Stomach (tissue), 9 donors: ENCODE measurements around the gene GOLGA6L2. TPM values are rescaled to one million over a fixed set of nuclear protein-coding genes. Genes with fewer than 3 reads are reported as not detected.
A peak's percentile ranks its signal among the peaks of the same experiment; 100 is the strongest.

ENCODE experiments used
- DNase-seq, 2 donors: peaks; one replicate each; pipeline versions ENCODE4 v3.0.0 to v3.0.0-alpha.2; 2013 to 2019
- H3K27ac ChIP-seq, 5 donors: fragments of 200-600 bp in 4 of 5; sonication (generic) in 4 of 5; one replicate each; pipeline ENCODE4 v1.5.1; 2013 to 2019; ENCODE audit warnings: mild to moderate bottlenecking in 1 of 5, moderate library complexity in 1 of 5
- H3K27me3 ChIP-seq, 3 donors: fragments of 200-600 bp; sonication (generic); one replicate each; pipeline ENCODE4 v1.5.1; 2017 to 2019; ENCODE audit warnings: mixed run types in 1 of 3
- H3K36me3 ChIP-seq, 4 donors: fragments of 200-600 bp; sonication (generic); 1 replicate in 3 of 4; 2 replicates in 1 of 4; pipeline ENCODE4 v1.5.1; 2016 to 2019
- H3K4me1 ChIP-seq, 4 donors: fragments of 200-600 bp; sonication (generic); one replicate each; pipeline ENCODE4 v1.5.1; 2016 to 2019
- H3K4me3 ChIP-seq, 4 donors: fragments of 200-600 bp; sonication (generic) in 3 of 4; one replicate each; pipeline ENCODE4 v1.5.1; 2016 to 2019; ENCODE audit warnings: mild to moderate bottlenecking in 1 of 4
- H3K9me3 ChIP-seq, 4 donors: fragments of 200-600 bp; sonication (generic); one replicate each; pipeline ENCODE4 v1.5.1; 2016 to 2019
- EP300 ChIP-seq: sonication (generic); formaldehyde crosslinking; IDR thresholded peaks from one replicate; pipeline ENCODE4 v1.6.1; 2017; ENCODE audit warnings: antibody characterized with exemption
- POLR2A ChIP-seq, 4 donors: fragments of 450-650 bp; IDR thresholded peaks; one replicate each; pipeline ENCODE4 v1.6.1; 2016; ENCODE audit warnings: antibody characterized with exemption in 4 of 4, control low read depth in 2 of 4, mild to moderate bottlenecking in 1 of 4, moderate library complexity in 1 of 4
- POLR2AphosphoS5 ChIP-seq, 3 donors: sonication (generic); formaldehyde crosslinking; IDR thresholded peaks; one replicate each; pipeline ENCODE4 v1.6.1; 2016; ENCODE audit warnings: antibody characterized with exemption in 3 of 3
- WGBS, 5 donors: extraction: QIAGEN DNeasy Blood & Tissue Kit in 3 of 5; methylation state at CpG; one replicate each; pipeline versions ENCODE4 v1.1.5 to v1.1.7; 2013 to 2018; 5-methylcytosine and 5-hydroxymethylcytosine counted together
- intact Hi-C: fragments of 100-400 bp; cut with DNase I; formaldehyde crosslinking; loops from one replicate; pipeline ENCODE4 v1.15.1; 2023; ENCODE audit warnings: low total_unique reads
- polyA plus RNA-seq, 3 donors: library from polyadenylated mRNA; stranded (reverse); fragments of 200-250 nt; gene quantifications; one replicate each; pipeline ENCODE4 v1.2.3, GENCODE V29; 2013
- total RNA-seq, 5 donors: library from RNA; depleted of rRNA; stranded (reverse); fragments of >200 nt; gene quantifications; one replicate each; pipeline versions ENCODE4 v1.1.0 to v1.2.3, GENCODE V29; 2014 to 2016
- TF ChIP-seq, protein P1 (sequence below), 7 experiments: fragments of 450-650 bp in 4 of 7; fragments of 200-600 bp in 3 of 7; sonication (generic) in 3 of 7; IDR thresholded peaks; one replicate each; pipeline ENCODE4 v1.5.1; 2016 to 2019; ENCODE audit warnings: antibody characterized with exemption in 7 of 7, control low read depth in 2 of 7, mild to moderate bottlenecking in 1 of 7
- donor health status: healthy with polysubstance abuse.
- donor health status: Bipolar disorder and iron deficiency.
- donor health status: healthy.

GOLGA6L2 gene
- total and polyA plus RNA-seq, 8 donors, result not detected

DNA sequence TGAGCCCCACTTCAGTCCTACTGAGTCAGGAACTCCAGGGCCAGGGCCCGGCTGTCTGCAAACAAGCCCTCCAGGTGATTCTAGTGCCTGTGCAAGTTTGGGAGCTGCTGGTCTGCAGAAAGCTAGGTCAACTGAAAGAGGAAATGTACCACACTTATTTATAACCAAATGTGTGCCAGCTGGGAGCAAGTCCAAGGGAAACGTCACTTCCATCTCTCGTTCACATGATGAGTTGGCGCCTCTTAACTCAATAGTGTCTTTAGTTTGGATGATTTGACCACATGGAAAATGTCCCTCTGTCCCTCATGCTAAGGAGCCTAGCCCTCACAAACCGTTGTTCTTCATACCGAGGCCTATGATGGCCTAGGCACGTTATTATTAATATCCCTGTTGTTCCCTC, 49.3 kb downstream of the GOLGA6L2 start:
- TF ChIP-seq, protein P1, sequence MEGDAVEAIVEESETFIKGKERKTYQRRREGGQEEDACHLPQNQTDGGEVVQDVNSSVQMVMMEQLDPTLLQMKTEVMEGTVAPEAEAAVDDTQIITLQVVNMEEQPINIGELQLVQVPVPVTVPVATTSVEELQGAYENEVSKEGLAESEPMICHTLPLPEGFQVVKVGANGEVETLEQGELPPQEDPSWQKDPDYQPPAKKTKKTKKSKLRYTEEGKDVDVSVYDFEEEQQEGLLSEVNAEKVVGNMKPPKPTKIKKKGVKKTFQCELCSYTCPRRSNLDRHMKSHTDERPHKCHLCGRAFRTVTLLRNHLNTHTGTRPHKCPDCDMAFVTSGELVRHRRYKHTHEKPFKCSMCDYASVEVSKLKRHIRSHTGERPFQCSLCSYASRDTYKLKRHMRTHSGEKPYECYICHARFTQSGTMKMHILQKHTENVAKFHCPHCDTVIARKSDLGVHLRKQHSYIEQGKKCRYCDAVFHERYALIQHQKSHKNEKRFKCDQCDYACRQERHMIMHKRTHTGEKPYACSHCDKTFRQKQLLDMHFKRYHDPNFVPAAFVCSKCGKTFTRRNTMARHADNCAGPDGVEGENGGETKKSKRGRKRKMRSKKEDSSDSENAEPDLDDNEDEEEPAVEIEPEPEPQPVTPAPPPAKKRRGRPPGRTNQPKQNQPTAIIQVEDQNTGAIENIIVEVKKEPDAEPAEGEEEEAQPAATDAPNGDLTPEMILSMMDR (IDR thresholded peaks at IDR 0.05), result no peak
- TF ChIP-seq POLR2AphosphoS5 (IDR thresholded peaks at IDR 0.05), result no peak
- TF ChIP-seq POLR2A (IDR thresholded peaks at IDR 0.05), result no peak
- TF ChIP-seq EP300, result no peak
- WGBS, 5 donors, result 62 to 81% (median 68%) methylated on average over 7 of the region's 7 CpGs
- no peaks in the 10 kb centered on the region for H3K9me3 ChIP-seq
- peaks cover 0 to 28% (median 3%) of the 10 kb centered on the region in 3 donors for H3K27me3 ChIP-seq
- intact Hi-C loops, result no loop called here
- no peak overlapping the region for H3K4me3 ChIP-seq
- H3K27ac ChIP-seq, result no peak overlapping the region
- H3K36me3 ChIP-seq, result no peaks in the 10 kb centered on the region
- no peaks in the 10 kb centered on the region for H3K4me1 ChIP-seq
- DNase-seq, result no peak

DNA sequence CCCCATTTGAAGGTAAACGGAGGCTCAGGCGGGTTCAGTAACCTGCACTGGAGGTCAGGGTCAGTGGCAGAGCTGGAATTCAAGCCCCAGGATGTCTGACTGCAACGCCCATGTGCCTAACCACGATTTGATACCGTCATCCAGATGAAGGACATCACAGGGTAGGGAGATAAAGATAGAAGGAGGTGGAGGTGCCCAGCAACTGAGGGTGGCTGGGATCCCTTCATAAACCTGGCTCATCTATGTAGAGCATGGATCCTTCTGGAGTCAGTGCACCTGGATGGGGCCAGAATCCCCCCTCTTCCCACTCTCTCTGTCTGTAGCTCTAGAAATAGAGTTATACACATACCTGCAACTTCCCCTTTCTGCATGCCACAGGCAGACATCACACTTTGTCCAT, 51.2 kb downstream of the GOLGA6L2 start:
- Histone ChIP-seq H3K4me3 (no peak overlapping the region), H3K27ac (peak overlapping the region in 1 of 5 donors; percentile 13), H3K36me3 (no peaks in the 10 kb centered on the region), H3K9me3 (no peaks in the 10 kb centered on the region), H3K27me3 (peaks cover 0 to 20% (median 3%) of the 10 kb centered on the region in 3 donors), H3K4me1 (no peaks in the 10 kb centered on the region)
- WGBS, 5 donors, result 59 to 73% (median 62%) methylated on average over 5 of the region's 5 CpGs
- intact Hi-C loops, result no loop called here
- TF ChIP-seq EP300, result no peak
- TF ChIP-seq, protein P1 (IDR thresholded peaks at IDR 0.05), result no peak
- TF ChIP-seq POLR2AphosphoS5 (IDR thresholded peaks at IDR 0.05), result no peak
- TF ChIP-seq POLR2A (IDR thresholded peaks at IDR 0.05), result no peak
- no peak for DNase-seq

DNA sequence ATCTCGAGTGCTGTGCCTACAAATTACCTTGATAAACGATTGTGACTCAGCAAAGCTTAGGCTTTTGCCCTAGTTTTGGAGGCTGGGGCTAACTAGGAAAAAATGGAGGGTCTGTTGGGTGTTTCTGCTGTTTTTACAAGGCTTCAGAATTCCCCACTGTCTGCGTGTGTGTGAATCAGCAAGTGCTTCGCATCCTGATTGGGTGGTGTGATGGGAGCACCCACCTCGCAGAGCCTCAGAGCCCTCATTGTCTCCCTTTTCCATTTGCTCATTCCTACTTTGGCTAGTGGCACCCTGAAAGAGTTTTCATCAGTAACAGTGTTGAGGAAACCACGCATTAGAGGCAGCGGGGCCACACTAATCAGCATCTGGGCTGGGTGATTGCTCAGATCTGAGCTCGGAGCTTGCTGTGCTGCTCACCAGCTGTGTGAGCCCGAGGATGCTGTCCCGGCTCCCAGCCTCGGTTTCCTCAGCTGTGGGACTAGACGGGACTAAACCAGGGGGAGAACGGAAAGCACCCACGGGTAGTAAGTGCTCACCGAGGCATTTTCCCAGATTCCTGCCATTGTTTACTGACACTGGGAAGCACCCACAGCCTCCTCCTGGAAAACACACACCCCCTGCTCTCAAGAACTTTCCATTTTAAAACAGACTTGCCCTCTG, 51.9 kb downstream of the GOLGA6L2 start:
- H3K27ac ChIP-seq, result peak overlapping the region in 1 of 5 donors; percentile 13
- 65 to 77% (median 67%) methylated on average over 15 of the region's 15 CpGs for WGBS, 5 donors
- H3K27me3 ChIP-seq, result peaks cover 0 to 20% (median 3%) of the 10 kb centered on the region in 3 donors
- H3K4me1 ChIP-seq, result no peaks in the 10 kb centered on the region
- intact Hi-C loops, result no loop called here
- H3K4me3 ChIP-seq, result no peak overlapping the region
- no peak for DNase-seq
- TF ChIP-seq, protein P1 (IDR thresholded peaks at IDR 0.05), result no peak
- TF ChIP-seq POLR2A (IDR thresholded peaks at IDR 0.05) (no peak), EP300 (no peak), POLR2AphosphoS5 (IDR thresholded peaks at IDR 0.05) (no peak)
- no peaks in the 10 kb centered on the region for H3K9me3 ChIP-seq
- no peaks in the 10 kb centered on the region for H3K36me3 ChIP-seq

Other genes with a start within 250 kb of the GOLGA6L2 start
- gene GOLGA6L26, start 113.0 kb downstream of the GOLGA6L2 start, total RNA-seq, result not detected
- gene GOLGA6L26, start 113.0 kb downstream of the GOLGA6L2 start, polyA plus RNA-seq, result not detected
- under 1 TPM in 2 of 5 donors, not detected in 3; 0.45 to 0.58 TPM for gene GOLGA8S, start 92.5 kb downstream of the GOLGA6L2 start, total RNA-seq
- under 1 TPM in 1 of 3 donors, not detected in 2; 0.08 TPM for gene GOLGA8S, start 92.5 kb downstream of the GOLGA6L2 start, polyA plus RNA-seq
- 10 to 100 TPM in 1 of 5 donors, 1 to 10 TPM in 1, not detected in 3; 3.3 to 14.2 TPM for gene MKRN3, start 118.4 kb upstream of the GOLGA6L2 start, total RNA-seq
- under 1 TPM in 1 of 3 donors, not detected in 2; 0.40 TPM for gene MKRN3, start 118.4 kb upstream of the GOLGA6L2 start, polyA plus RNA-seq
- 1 to 10 TPM in 2 of 5 donors, not detected in 3; 1.4 to 1.7 TPM for gene MAGEL2, start 200.6 kb upstream of the GOLGA6L2 start, total RNA-seq
- under 1 TPM in 2 of 3 donors, not detected in 1; 0.10 to 0.12 TPM for gene MAGEL2, start 200.6 kb upstream of the GOLGA6L2 start, polyA plus RNA-seq
- gene NDN, start 240.1 kb upstream of the GOLGA6L2 start, total RNA-seq, result 10 to 100 TPM in 4 of 5 donors, 1 to 10 TPM in 1; 7.6 to 38.6 (median 23.8) TPM
- gene NDN, start 240.1 kb upstream of the GOLGA6L2 start, polyA plus RNA-seq, result 10 to 100 TPM; 21.8 to 24.4 (median 23.0) TPM